HL-60 (cell line): Measurements from ENCODE around the gene ZNF486.
"Not testable (repeated sequence)": the region's sequence is repeated elsewhere in the genome, so short reads cannot be mapped to it uniquely, and the experiment has no call there.

Source experiments
- DNase-seq, 2 experiments: peaks; one replicate each; pipeline ENCODE4 v3.0.0-alpha.2; 2010 to 2020; ENCODE audit warnings: low read depth in 1 of 2, low spot score in 1 of 2
- H3K27ac ChIP-seq: fragments of 250-450 bp; sonication (Bioruptor Pico); replicated peaks from 2 replicates; pipeline ENCODE4 v1.5.1; 2020; ENCODE audit warnings: mild to moderate bottlenecking, moderate library complexity
- H3K27me3 ChIP-seq: fragments of 250-450 bp; sonication (Bioruptor Pico); 2 replicates; pipeline ENCODE4 v1.5.1; 2021; ENCODE audit warnings: mild to moderate bottlenecking, moderate library complexity; ENCODE audit not compliant: insufficient read depth, poor library complexity, severe bottlenecking
- H3K4me3 ChIP-seq: replicated peaks from 2 replicates; pipeline ENCODE4 v1.5.1; 2011; ENCODE audit warnings: mild to moderate bottlenecking, control low read depth, low read length; ENCODE audit not compliant: insufficient read depth
- GABPA ChIP-seq: IDR thresholded peaks from 2 replicates; pipeline ENCODE4 v1.6.1; 2012; ENCODE audit warnings: low read depth
- POLR2AphosphoS5 ChIP-seq: IDR thresholded peaks from 2 replicates; pipeline ENCODE4 v1.6.1; 2012; ENCODE audit warnings: low read depth
- REST ChIP-seq: IDR thresholded peaks from 2 replicates; pipeline ENCODE4 v1.6.1; 2012; ENCODE audit warnings: low read depth; ENCODE audit not compliant: insufficient replicate concordance
- SPI1 ChIP-seq: IDR thresholded peaks from 2 replicates; pipeline ENCODE4 v1.6.1; 2012; ENCODE audit warnings: low read depth, mild to moderate bottlenecking, borderline replicate concordance
- long read RNA-seq: library from polyadenylated mRNA; unstranded; transcript quantifications from one replicate; pipeline ENCODE4 v2.0.0, GENCODE V29; 2020
- TF ChIP-seq, protein P1 (sequence below): IDR thresholded peaks from one replicate; pipeline ENCODE4 v1.5.1; 2011; ENCODE audit warnings: low read length, control low read depth, inconsistent platforms; ENCODE audit not compliant: insufficient read depth

The ZNF486 gene
- long read RNA-seq, result 0 reads

GRCh38 chr19:20167020-20167644 lies at the start of gene ZNF486:
Gene ZNF486, plus strand, starts transcription at chr19:20167214. Its CDS starts 117 bp downstream, at chr19:20167331.
- TF ChIP-seq POLR2AphosphoS5 (no peak), GABPA (no peak), SPI1 (no peak), REST (no peak)
- TF ChIP-seq, protein P1, sequence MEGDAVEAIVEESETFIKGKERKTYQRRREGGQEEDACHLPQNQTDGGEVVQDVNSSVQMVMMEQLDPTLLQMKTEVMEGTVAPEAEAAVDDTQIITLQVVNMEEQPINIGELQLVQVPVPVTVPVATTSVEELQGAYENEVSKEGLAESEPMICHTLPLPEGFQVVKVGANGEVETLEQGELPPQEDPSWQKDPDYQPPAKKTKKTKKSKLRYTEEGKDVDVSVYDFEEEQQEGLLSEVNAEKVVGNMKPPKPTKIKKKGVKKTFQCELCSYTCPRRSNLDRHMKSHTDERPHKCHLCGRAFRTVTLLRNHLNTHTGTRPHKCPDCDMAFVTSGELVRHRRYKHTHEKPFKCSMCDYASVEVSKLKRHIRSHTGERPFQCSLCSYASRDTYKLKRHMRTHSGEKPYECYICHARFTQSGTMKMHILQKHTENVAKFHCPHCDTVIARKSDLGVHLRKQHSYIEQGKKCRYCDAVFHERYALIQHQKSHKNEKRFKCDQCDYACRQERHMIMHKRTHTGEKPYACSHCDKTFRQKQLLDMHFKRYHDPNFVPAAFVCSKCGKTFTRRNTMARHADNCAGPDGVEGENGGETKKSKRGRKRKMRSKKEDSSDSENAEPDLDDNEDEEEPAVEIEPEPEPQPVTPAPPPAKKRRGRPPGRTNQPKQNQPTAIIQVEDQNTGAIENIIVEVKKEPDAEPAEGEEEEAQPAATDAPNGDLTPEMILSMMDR, result no peak
- Histone ChIP-seq H3K27ac (peak within 1 kb of the TSS; percentile 53), H3K4me3 (peak within 1 kb of the TSS; percentile 28), H3K27me3 (no peaks in the 10 kb centered on the region)
- peak; percentile 21 to 80 for DNase-seq

GRCh38 chr19:20118064-20118839 lies 48.8 kb upstream of the ZNF486 start:
- not testable (repeated sequence) for H3K4me3 ChIP-seq, H3K27me3 ChIP-seq, H3K27ac ChIP-seq, DNase-seq

GRCh38 chr19:20124879-20125278 lies 42.1 kb upstream of the ZNF486 start:
- no peaks in the 10 kb centered on the region for H3K27me3 ChIP-seq
- TF ChIP-seq, protein P1, result no peak
- TF ChIP-seq POLR2AphosphoS5 (no peak), REST (no peak), SPI1 (no peak), GABPA (no peak)
- no peak overlapping the region for H3K4me3 ChIP-seq
- no peak for DNase-seq
- no peak overlapping the region for H3K27ac ChIP-seq

DNA sequence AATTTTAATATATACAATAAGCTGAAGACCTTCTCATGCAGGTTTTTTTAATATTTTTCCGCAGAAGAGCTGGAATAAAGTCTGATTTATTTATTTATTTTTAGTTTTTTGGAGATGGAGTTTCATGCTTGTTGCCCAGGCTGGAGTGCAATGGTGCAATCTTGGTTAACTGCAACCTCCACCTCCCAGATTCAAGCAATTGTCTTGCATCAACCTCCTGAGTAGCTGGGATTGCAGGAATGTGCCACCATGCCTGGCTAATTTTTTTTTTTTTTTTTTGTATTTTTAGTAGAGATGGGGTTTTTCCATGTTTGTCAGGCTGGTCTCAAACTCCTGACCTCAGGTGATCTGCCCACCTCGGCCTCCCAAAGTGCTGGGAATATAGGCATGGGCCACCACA lies 34.1 kb upstream of the ZNF486 start:
- not testable (repeated sequence) for DNase-seq, H3K4me3 ChIP-seq, H3K27ac ChIP-seq, H3K27me3 ChIP-seq

DNA sequence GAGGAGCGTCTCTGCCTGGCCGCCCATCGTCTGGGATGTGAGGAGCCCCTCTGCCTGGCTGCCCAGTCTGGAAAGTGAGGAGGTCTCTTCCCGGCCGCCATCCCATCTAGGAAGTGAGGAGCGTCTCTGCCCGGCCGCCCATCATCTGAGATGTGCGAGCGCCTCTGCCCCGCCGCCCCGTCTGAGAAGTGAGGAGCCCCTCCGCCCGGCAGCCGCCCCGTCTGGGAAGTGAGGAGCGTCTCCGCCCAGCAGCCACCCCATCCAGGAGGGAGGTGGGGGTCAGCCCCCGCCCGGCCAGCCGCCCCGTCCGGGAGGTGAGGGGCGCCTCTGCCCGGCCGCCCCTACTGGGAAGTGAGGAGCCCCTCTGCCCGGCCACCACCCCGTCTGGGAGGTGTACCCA lies 29.3 kb upstream of the ZNF486 start:
- not testable (repeated sequence) for H3K27ac ChIP-seq, DNase-seq, H3K27me3 ChIP-seq, H3K4me3 ChIP-seq
